GM21367 (cell line): Measurements from ENCODE around the gene FRMD8.
A peak's percentile ranks its signal among the peaks of the same experiment; 100 is the strongest.

ENCODE experiments used
- ATAC-seq: cut with Tn5 transposase; IDR thresholded peaks from one replicate; pipeline ENCODE4 v1.9.1; 2021; ENCODE audit not compliant: unreplicated experiment

Gene FRMD8

DNA sequence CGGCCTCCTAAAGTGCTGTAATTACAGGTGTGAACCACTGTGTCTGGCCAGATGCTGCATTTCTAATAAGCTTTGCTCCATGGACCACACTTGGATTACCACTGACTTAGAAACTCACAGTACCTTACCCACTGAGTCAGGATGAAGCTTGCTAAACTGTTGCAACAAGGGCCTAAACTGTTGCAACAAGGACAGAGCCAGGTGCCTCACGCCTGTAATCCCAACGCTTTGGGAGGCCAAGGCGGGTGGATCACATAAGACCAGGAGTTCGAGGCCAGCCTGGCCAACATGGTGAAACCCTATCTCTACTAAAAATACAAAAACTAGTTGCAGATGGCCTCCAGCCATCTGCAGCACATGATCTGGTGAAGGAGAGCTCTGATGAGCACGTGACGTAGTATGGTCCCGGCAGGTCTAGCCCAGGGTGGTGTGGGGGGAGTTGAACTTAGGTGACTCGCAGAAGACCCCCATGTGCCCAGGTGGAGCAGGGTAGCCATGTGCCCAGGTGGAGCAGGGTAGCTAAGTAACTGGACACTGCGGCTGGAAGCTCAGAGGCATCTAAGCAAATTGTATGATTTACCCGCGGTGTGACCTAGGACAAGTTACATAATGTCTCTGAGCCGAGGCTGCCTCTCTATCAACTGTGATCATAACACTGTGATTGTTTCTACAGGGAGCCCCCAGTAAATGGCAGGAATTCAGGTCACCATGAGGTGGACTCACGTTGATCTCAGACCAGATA lies 12.4 kb upstream of the FRMD8 start:
- ATAC-seq: no peak

DNA sequence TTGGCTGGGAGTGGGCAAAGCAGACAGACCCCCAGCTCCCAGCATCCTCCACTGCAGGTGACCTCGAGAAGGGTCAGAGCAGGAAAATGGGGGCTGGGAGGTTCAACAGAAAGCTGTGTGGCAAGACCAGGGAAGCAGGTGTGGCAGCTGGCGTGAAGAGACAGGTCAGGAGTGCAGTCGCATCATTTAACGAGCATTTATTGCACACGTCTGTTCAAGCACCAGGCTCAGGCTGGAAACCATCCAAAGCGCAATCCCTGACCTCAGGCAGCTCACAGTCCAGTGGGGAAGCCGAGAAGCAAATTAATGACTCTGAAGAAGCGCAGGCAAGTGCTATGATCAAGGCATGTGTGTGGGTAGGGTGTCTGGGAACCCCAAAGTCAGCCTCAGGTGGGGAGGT lies 11.4 kb upstream of the FRMD8 start:
- ATAC-seq: no peak

GRCh38 chr11:65376138-65376713 lies 10.2 kb upstream of the FRMD8 start:
- no peak for ATAC-seq

DNA sequence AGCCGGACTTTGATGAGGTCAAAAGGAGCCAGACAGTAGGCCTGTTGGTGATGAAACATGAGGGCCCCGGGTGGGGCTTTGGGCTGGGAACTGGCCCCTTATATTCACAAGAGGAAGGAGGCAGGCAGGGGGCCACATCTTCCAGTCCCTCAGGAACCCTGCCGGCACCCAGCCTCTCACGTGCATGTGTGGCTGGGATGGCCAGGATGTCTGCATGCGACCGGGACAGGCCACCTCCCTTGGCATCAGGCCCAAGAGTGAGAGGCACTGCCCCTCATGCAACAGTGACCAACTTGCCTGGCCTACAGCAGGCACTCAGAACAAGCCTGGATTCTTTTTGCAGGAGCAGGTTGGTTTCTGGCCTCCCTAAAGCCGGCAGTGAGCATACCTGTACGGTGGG lies 9.4 kb upstream of the FRMD8 start:
- no peak for ATAC-seq

DNA sequence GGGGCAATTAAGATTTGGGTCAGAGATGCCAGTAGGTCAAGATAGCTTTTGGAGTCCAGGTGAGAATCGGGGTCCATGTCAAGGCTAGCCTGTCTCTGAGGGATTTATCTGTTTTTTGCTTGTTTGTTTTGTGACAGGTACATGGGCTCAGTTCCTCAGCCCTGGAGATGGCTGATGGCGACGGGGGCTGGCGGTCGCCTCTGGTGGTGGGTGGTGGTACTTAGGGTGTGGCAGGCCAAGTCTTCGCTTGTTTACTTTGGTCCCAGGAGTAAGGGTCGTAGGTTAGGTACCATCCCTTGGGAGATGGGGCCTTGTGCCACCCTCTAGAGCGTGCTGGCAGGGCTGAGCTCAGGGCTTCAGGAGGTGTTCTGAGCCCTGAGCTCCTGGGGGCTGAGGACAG lies 8.7 kb upstream of the FRMD8 start:
- no peak for ATAC-seq

DNA sequence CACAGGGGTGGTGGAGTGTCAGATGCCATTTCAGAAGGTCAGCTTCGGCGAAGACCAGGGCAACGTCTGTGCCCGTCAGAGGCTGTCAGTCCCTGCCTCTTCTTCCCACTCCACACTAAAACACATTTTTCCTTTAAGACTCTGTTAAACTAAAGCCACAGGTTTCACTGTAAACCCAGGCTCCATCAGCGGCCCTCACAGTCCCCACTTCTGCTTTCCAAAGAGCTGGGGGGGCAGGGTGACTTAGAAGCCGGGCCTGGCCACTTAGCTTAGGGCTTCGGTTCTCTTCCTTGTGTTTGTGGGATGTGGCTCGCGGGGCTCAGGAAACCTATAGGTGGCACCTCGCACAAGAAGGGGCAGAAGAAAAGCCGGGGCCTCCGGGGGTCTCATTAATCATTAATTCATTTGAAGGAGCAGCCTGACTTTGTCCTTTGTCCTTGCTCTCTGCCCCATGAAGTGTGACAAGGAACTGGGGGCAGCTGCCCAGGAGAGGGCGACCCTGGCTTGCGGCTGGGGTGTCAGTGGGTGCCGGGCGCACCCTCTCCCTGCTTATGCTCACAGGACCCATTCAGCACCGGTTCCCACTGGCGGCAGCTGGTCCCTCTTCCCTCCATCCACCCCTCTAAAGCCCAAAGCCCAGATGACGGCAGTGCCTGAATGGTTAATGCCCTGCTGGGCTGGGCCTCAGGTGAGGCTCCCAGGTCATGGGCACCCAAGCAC lies 8.1 kb upstream of the FRMD8 start:
- no peak for ATAC-seq

DNA sequence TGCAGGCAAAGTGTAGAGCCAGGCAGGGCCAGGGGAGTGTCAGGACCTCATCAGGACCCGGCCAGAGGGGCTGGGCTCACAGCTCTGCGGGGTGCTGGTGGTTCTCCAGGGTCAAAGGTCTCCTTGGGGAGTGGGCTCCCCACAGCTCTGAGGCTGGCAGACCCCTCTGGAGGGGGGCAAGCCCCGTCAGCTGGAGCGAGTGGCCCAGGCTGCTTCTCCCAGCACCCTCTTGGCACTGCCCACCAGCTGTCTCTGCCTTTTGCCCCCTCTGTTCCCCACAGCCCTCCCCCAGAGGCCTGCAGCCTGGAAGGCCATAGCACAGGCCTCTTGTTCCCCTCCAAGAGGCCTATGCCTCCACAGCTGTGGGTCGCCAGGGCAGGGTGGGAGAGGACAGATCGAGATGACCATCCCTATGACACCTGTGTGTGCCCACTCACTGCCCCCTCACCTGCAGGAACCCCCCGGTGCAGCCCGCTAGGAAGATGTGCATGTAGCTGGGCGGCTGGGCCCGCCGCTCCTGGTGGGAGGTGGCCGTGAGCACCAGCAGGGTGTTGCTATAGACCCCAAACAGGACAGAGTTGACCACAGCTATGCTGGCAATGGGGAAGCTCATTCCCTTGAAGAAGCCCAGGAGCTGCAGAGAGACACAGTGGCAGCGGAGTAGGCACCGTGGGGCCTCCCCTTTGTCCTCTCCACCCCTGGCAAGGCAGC lies 7.4 kb upstream of the FRMD8 start:
- no peak for ATAC-seq

DNA sequence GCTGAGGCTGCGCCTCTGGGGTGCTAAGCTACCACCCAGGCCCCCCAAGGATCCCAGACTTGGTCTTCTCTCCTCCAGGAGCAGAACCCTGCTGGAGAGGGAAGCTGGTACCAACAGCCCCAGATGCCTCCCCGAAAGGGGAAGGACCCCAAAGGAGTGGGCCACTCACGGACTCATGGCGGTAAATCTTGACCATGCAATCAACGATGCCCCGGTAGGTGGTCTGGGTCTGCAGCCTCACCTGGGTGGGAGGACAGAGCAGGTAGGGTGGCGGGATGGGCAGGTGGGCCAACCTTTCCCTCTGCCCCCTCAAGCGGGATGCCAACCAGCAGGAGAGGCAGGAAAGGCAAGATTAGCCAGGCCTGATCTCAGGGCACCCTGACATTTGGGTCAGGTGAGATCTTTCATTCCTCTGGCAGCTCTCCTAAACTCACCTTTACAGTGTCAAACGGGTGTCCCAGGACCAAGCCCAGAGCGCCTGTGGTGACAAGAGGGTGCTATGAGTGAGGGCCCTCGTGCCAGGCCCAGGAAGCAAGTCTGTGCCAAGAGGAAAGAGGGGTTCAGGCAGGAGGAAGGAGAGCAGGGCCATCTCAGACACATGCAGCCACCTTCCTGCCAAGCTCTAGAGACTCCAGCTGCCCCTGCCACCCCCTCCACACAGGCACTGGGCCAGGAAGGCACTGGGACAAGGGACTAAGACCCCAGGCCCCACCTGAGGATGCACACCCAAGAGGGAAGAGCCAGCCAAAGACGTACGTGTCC lies 6.6 kb upstream of the FRMD8 start:
- no peak for ATAC-seq

DNA sequence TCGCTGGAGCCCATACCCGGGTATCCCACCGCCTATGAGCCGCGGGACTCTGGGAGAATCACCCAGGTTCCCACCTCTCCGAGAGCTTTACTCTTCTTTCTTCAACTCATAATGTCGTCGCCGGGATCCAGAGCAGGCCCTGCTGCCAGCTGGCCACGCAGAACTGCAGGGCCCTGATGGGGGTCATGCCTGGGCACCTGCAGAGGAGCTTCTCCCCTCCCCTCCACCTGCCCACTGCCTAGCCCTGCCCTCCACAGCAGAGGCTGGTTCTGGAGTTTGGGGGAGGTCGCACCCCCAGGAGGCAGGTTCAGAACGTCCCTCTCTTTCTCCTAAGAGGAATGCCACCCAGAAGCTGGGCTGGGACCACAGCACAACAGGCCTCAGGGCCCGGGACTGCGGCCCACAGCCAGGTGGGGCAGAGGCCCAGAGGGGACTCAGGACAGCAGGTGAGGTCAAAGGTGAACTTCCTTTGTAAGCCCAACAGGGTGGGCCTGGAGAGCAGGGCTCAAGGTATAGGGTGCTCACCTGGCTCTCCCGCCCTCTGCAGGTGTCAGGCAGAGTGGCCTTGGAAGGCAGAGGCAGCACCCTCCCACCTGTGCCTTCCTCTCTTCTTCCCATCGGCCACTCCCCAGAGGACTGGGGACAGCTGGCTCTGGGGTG lies 5.8 kb upstream of the FRMD8 start:
- no peak for ATAC-seq

GRCh38 chr11:65381716-65382032 lies 4.8 kb upstream of the FRMD8 start:
- no peak for ATAC-seq

GRCh38 chr11:65382033-65382803 lies 4.2 kb upstream of the FRMD8 start, which contains the start of gene SLC25A45:
TSS of gene SLC25A45 (minus strand) at chr11:65382646. CDS start at chr11:65381951, 695 bp downstream.
- ATAC-seq: peak; percentile 38

- no peak for ATAC-seq
Observed at GRCh38 chr11:65382804-65383368, 3.6 kb upstream of the FRMD8 start.

- ATAC-seq: no peak
Observed at GRCh38 chr11:65383778-65384177, 2.7 kb upstream of the FRMD8 start.

DNA sequence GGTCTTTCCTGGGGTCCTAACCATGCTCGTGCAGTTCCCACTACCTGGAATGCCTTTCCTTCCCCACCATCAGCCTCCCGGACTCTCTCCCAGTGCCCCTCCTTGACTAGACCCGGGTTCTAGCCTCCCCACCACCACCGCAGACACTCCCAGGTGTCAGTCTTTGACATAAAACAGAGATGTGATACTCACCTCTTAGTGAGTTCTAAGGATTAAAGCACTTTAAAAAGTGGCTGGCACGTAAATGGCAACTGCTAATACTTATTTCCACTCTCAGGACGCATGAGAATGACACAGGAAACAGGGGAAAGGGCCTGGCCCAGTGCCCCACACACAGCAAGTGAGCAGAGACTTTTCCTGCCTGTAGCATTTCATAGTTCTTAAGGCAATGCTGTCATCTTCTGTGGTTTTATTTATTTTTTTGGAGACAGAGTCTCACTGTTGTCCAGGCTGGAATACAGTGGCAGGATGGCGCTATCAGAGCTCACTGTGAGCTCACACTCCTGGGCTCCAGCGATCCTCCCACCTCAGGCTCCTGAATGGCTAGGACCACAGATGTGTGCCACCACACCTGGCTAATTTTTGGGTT lies 2.0 kb upstream of the FRMD8 start:
- ATAC-seq: no peak

DNA sequence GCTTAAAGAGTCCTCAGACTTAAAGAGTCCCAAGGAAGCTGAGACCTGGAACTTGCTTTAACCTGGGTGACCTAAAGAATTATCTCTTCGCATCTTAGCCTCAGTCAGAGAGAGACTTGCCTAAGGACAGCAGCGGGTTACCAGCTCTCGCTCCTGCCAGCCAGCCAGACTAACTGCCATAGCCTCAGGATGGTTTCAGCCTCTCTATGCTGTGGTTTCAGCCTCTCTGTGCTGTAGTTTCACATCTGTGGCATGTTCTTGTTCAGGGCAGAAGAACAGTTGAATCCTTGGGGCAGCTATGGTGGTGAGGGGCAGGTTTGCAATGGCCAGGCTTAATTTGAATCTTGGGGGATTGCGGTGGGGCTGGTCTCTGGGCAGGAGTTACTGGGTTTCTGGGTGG lies 2.3 kb downstream of the FRMD8 start:
- ATAC-seq: no peak

DNA sequence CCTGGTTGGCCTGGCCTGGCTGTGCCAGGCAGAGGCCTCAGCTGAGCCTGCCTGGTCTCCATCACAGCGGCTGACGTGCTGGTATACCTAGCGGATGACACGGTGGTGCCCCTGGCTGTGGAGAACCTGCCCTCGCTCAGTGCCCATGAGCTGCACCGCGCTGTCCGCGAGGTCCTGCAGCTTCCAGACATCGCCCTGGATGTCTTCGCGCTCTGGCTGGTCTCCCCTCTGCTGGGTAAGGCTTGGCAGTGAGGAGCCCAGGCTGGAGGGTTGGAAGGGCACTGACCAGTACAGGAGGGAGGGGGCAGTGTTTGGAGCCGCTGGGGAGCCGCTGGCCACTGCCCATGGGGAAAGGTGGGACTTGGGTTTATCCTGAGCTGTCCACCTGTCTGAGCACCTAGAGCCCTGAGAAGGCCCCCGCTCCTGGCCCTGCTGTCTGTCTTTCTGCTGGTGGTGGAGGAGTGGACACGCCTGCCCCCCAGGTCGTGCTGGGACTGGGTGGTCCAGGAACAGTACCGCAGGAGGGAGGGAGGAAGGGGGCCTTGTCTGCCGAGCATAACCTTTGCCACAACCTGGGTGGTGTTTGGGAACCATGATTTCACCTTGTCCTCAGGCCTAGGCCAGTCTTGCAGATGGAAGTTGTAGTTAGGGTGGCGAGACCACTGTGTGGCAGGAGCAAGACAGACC lies 3.0 kb downstream of the FRMD8 start:
- no peak for ATAC-seq

- ATAC-seq: no peak
Observed at GRCh38 chr11:65390099-65390941, 3.9 kb downstream of the FRMD8 start.

DNA sequence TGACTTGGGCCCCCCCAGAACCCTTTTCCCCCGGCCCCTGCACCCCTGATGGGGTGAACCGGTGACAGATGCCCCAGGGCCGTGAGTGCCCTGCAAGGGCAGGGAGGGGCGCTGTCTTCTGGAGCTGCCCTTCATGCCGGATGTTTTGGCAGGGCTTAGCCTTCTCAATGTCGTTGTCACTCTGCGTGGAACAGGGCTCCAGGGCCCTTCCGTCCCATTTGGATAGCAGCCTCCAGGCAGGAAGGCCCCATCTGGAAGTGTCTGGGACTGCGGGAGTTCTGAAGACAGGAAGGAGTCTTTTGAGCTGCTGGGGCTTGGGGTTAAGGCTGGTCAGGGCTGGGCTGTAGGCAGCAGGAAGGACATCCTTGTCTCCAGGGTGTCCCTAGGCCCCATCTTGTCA lies 4.6 kb downstream of the FRMD8 start:
- no peak for ATAC-seq
